T-helper 1 cell (primary cell): ENCODE measurements around the gene HSF2BP.
"Not testable (repeated sequence)": the region's sequence is repeated elsewhere in the genome, so short reads cannot be mapped to it uniquely, and the experiment has no call there.

Source experiments
- DNase-seq, 5 donors: peaks; one replicate each; pipeline ENCODE4 v3.0.0-alpha.2; 2012 to 2020

Gene HSF2BP

GRCh38 chr21:43596616-43597015 lies 62.7 kb downstream of the HSF2BP start:
- DNase-seq = no peak

GRCh38 chr21:43595769-43596168 lies 63.5 kb downstream of the HSF2BP start:
- not testable (repeated sequence) for DNase-seq

- DNase-seq = no peak
Measured at GRCh38 chr21:43593078-43593477, 66.2 kb downstream of the HSF2BP start.

- no peak for DNase-seq
Measured at GRCh38 chr21:43591571-43591970, 67.7 kb downstream of the HSF2BP start.

GRCh38 chr21:43590194-43590593 lies 69.1 kb downstream of the HSF2BP start:
- no peak for DNase-seq

- DNase-seq = no peak
Measured at GRCh38 chr21:43588957-43589356, 70.3 kb downstream of the HSF2BP start.

GRCh38 chr21:43585924-43586413 lies 73.3 kb downstream of the HSF2BP start:
- DNase-seq = peak in 1 of 5 donors; percentile 7

- DNase-seq = no peak
Measured at GRCh38 chr21:43585514-43585913, 73.8 kb downstream of the HSF2BP start.

GRCh38 chr21:43581453-43581852 lies 77.8 kb downstream of the HSF2BP start:
- no peak for DNase-seq

- DNase-seq = no peak
Measured at GRCh38 chr21:43578677-43579303, 80.5 kb downstream of the HSF2BP start.

- no peak for DNase-seq
Measured at GRCh38 chr21:43575473-43575844, 83.8 kb downstream of the HSF2BP start.

GRCh38 chr21:43574741-43575472 lies 84.4 kb downstream of the HSF2BP start:
- no peak for DNase-seq

GRCh38 chr21:43573921-43574320 lies 85.4 kb downstream of the HSF2BP start:
- no peak for DNase-seq

- no peak for DNase-seq
Measured at GRCh38 chr21:43572446-43572845, 86.8 kb downstream of the HSF2BP start.

GRCh38 chr21:43571976-43572375 lies 87.3 kb downstream of the HSF2BP start:
- no peak for DNase-seq

- not testable (repeated sequence) for DNase-seq
Measured at GRCh38 chr21:43570195-43570594, 89.1 kb downstream of the HSF2BP start.

- not testable (repeated sequence) for DNase-seq
Measured at GRCh38 chr21:43562451-43562850, 96.8 kb downstream of the HSF2BP start.

- DNase-seq = not testable (repeated sequence)
Measured at GRCh38 chr21:43540561-43540960, 118.7 kb downstream of the HSF2BP start.

- DNase-seq = not testable (repeated sequence)
Measured at GRCh38 chr21:43522495-43523131, 136.7 kb downstream of the HSF2BP start.

- DNase-seq = not testable (repeated sequence)
Measured at GRCh38 chr21:43517701-43518100, 141.6 kb downstream of the HSF2BP start.

- DNase-seq = not testable (repeated sequence)
Measured at GRCh38 chr21:43516860-43517627, 142.2 kb downstream of the HSF2BP start.

GRCh38 chr21:43516295-43516847 lies 142.9 kb downstream of the HSF2BP start:
- DNase-seq = not testable (repeated sequence)

GRCh38 chr21:43514834-43515233 lies 144.5 kb downstream of the HSF2BP start:
- not testable (repeated sequence) for DNase-seq
